Measurements from ENCODE around the gene CLK2. TPM values are rescaled to one million over a fixed set of nuclear protein-coding genes. Genes with fewer than 3 reads are reported as not detected.

Gene CLK2
- total RNA-seq, 1 experiment from 2014 or later = 20.8 TPM

Other genes with a start within 250 kb of the CLK2 start
- not detected in 2 replicates for gene DCST2, start 239.7 kb downstream of the CLK2 start, total RNA-seq (2014; rRNA removed; shearing (Covaris generic))
- gene DCST1, start 239.7 kb downstream of the CLK2 start, total RNA-seq (2014; rRNA removed; shearing (Covaris generic)) = not detected in 2 replicates
- gene ADAM15, start 222.2 kb downstream of the CLK2 start, total RNA-seq (2014; rRNA removed; shearing (Covaris generic)) = 30.6 and 31.8 TPM in 2 replicates
- gene EFNA4, start 209.8 kb downstream of the CLK2 start, total RNA-seq (2014; rRNA removed; shearing (Covaris generic)) = 4.7 and 5.8 TPM in 2 replicates
- 0.48 and 0.68 TPM in 2 replicates for gene EFNA3, start 194.7 kb downstream of the CLK2 start, total RNA-seq (2014; rRNA removed; shearing (Covaris generic))
- gene EFNA1, start 145.6 kb downstream of the CLK2 start, total RNA-seq (2014; rRNA removed; shearing (Covaris generic)) = 0.59 and 2.5 TPM in 2 replicates
- gene SLC50A1, start 137.7 kb downstream of the CLK2 start, total RNA-seq (2014; rRNA removed; shearing (Covaris generic)) = 24.2 and 32.5 TPM in 2 replicates
- gene DPM3, start 133.0 kb downstream of the CLK2 start, total RNA-seq (2014; rRNA removed; shearing (Covaris generic)) = 65.8 and 168 TPM in 2 replicates
- 169 and 172 TPM in 2 replicates for gene KRTCAP2, start 100.2 kb downstream of the CLK2 start, total RNA-seq (2014; rRNA removed; shearing (Covaris generic))
- 2.3 and 2.9 TPM in 2 replicates for gene TRIM46, start 99.7 kb downstream of the CLK2 start, total RNA-seq (2014; rRNA removed; shearing (Covaris generic))
- 4.1 and 8.1 TPM in 2 replicates for gene THBS3, start 65.6 kb downstream of the CLK2 start, total RNA-seq (2014; rRNA removed; shearing (Covaris generic))
- gene MTX1, start 64.8 kb downstream of the CLK2 start, total RNA-seq (2014; rRNA removed; shearing (Covaris generic)) = 88.3 and 97.7 TPM in 2 replicates
- 3.2 and 4.2 TPM in 2 replicates for gene ENTREP3, start 18.0 kb downstream of the CLK2 start, total RNA-seq (2014; rRNA removed; shearing (Covaris generic))
- 69.0 and 73.9 TPM in 2 replicates for gene SCAMP3, start 11.1 kb downstream of the CLK2 start, total RNA-seq (2014; rRNA removed; shearing (Covaris generic))
- gene HCN3, start 4.0 kb upstream of the CLK2 start, total RNA-seq (2014; rRNA removed; shearing (Covaris generic)) = 0.36 and 0.59 TPM in 2 replicates
- not detected in 2 replicates for gene PKLR, start 27.9 kb upstream of the CLK2 start, total RNA-seq (2014; rRNA removed; shearing (Covaris generic))
- gene FDPS, start 35.4 kb upstream of the CLK2 start, total RNA-seq (2014; rRNA removed; shearing (Covaris generic)) = 148 and 166 TPM in 2 replicates
- gene RUSC1, start 47.4 kb upstream of the CLK2 start, total RNA-seq (2014; rRNA removed; shearing (Covaris generic)) = 25.1 and 26.2 TPM in 2 replicates